Parathyroid adenoma (tissue), 2 donors: Measurements from ENCODE around the gene TYSND1.
"Not testable (repeated sequence)": the region's sequence is repeated elsewhere in the genome, so short reads cannot be mapped to it uniquely, and the experiment has no call there.

Source experiments
- H2AFZ ChIP-seq: fragments of 300-600 bp; sonication (generic); one replicate; pipeline ENCODE4 v1.7.0; 2017; ENCODE audit warnings: antibody characterized with exemption, mild to moderate bottlenecking
- H3K27ac ChIP-seq: fragments of 300-600 bp; sonication (generic); one replicate; pipeline ENCODE4 v1.7.0; 2017
- H3K27me3 ChIP-seq: fragments of 300-600 bp; sonication (generic); one replicate; pipeline ENCODE4 v1.7.0; 2017; ENCODE audit warnings: low read length; ENCODE audit not compliant: control insufficient read depth, insufficient read depth
- H3K36me3 ChIP-seq: fragments of 300-600 bp; sonication (generic); one replicate; pipeline ENCODE4 v1.7.0; 2017; ENCODE audit warnings: low read length; ENCODE audit not compliant: control insufficient read depth, insufficient read depth
- H3K4me1 ChIP-seq: fragments of 300-600 bp; sonication (generic); one replicate; pipeline ENCODE4 v1.7.0; 2017; ENCODE audit warnings: control low read depth
- H3K4me2 ChIP-seq: fragments of 300-600 bp; sonication (generic); one replicate; pipeline ENCODE4 v1.7.0; 2017; ENCODE audit warnings: low read length
- H3K4me3 ChIP-seq: fragments of 300-600 bp; sonication (generic); one replicate; pipeline ENCODE4 v1.7.0; 2017; ENCODE audit warnings: low read depth, low read length
- H3K79me2 ChIP-seq: fragments of 300-600 bp; sonication (generic); one replicate; pipeline ENCODE4 v1.7.0; 2017; ENCODE audit warnings: control low read depth
- H3K9ac ChIP-seq: fragments of 300-600 bp; sonication (generic); one replicate; pipeline ENCODE4 v1.7.0; 2017; ENCODE audit warnings: mild to moderate bottlenecking
- H3K9me3 ChIP-seq: fragments of 300-600 bp; sonication (generic); one replicate; pipeline ENCODE4 v1.7.0; 2017; ENCODE audit warnings: low read length; ENCODE audit not compliant: control insufficient read depth
- CTCF ChIP-seq: fragments of 300-600 bp; sonication (generic); IDR thresholded peaks from one replicate; pipeline ENCODE4 v1.7.0; 2017; ENCODE audit warnings: antibody characterized with exemption, mild to moderate bottlenecking
- donor health status: primary hyperparathyroidism.

Gene TYSND1

GRCh38 chr10:70126700-70127395 is 19.7 kb downstream of the TYSND1 start:
- Histone ChIP-seq H3K9me3 (no peaks in the 10 kb centered on the region), H2AFZ (no peak overlapping the region), H3K4me1 (no peaks in the 10 kb centered on the region), H3K36me3 (no peaks in the 10 kb centered on the region), H3K27ac (no peak overlapping the region), H3K27me3 (no peaks in the 10 kb centered on the region), H3K9ac (no peak overlapping the region), H3K4me2 (no peak overlapping the region), H3K79me2 (no peaks in the 10 kb centered on the region), H3K4me3 (no peak overlapping the region)
- TF ChIP-seq CTCF = no peak

- Histone ChIP-seq H3K4me3 (no peak overlapping the region), H3K9ac (no peak overlapping the region), H3K9me3 (no peaks in the 10 kb centered on the region), H3K4me2 (no peak overlapping the region), H3K79me2 (no peaks in the 10 kb centered on the region), H3K36me3 (no peaks in the 10 kb centered on the region), H3K4me1 (no peaks in the 10 kb centered on the region), H3K27me3 (no peaks in the 10 kb centered on the region), H3K27ac (no peak overlapping the region), H2AFZ (no peak overlapping the region)
- no peak for TF ChIP-seq CTCF
Observed at GRCh38 chr10:70125918-70126552, 20.5 kb downstream of the TYSND1 start.

DNA sequence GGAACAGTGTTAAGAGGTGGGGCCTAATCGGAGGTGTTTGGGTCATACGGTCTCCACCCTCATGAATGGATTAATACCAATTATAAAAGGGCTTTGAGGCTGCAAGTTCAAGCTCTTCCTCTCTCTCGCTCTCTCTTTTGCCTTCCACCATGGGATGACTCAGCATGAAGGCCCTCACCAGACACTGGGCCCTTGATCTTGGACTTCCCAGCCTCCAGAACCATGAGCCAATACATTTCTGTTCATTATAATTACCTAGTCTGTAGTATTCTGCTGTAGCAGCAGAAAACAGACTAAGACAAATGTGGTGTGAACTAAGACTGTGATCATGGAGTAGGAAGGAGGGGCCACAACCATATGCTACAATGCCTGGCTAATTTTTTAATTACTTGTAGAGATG is 21.6 kb downstream of the TYSND1 start:
- Histone ChIP-seq H3K79me2 (no peaks in the 10 kb centered on the region), H3K9me3 (no peaks in the 10 kb centered on the region), H3K27ac (no peak overlapping the region), H3K27me3 (no peaks in the 10 kb centered on the region), H3K9ac (no peak overlapping the region), H3K4me2 (no peak overlapping the region), H2AFZ (no peak overlapping the region), H3K4me3 (no peak overlapping the region), H3K36me3 (no peaks in the 10 kb centered on the region), H3K4me1 (peaks cover 10% of the 10 kb centered on the region)
- TF ChIP-seq CTCF = no peak

DNA sequence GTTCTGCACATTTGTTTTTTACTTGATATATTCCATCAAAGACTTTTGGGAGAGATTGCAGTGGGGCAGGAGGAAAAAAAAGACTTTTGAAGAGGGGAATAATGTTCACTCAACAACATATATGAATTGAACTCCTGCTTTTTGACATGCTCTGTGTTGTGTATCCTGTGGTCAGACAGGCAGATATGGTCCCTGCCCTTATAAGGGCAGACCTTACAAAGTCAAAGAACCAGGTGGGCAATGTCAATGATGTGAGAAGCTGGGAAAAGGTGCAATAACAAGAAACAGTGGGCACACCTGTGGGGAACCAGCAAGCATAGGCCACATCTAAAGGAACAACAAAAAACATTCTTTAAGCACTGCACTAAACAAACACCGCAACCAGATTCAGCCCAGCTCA is 22.1 kb downstream of the TYSND1 start:
- Histone ChIP-seq H3K36me3 (no peaks in the 10 kb centered on the region), H3K79me2 (no peaks in the 10 kb centered on the region), H3K27me3 (no peaks in the 10 kb centered on the region), H3K9ac (no peak overlapping the region), H3K27ac (no peak overlapping the region), H3K4me3 (no peak overlapping the region), H2AFZ (no peak overlapping the region), H3K4me1 (peaks cover 11% of the 10 kb centered on the region), H3K9me3 (no peaks in the 10 kb centered on the region), H3K4me2 (no peak overlapping the region)
- TF ChIP-seq CTCF = no peak

DNA sequence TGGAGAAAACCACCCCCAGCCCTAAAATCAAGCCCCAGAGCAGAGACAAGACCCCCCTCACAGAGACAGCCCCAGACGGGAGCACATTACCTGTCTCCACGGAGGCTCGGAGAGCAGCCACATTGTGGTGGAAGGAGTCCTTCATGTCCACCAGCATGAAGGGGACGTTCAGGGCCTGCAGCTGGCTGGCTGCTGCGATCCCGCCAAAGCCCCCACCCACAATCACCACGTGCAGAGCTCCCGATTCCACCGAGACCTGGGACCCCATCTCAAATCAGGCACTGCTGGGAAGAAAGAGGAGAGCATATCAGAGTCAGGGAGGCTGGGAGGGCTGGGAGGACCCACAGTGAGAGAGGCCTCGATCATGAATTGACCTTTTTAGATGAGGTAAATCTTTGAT is 22.7 kb downstream of the TYSND1 start:
- Histone ChIP-seq H3K27ac (no peak overlapping the region), H3K4me1 (peaks cover 11% of the 10 kb centered on the region), H3K36me3 (no peaks in the 10 kb centered on the region), H3K79me2 (no peaks in the 10 kb centered on the region), H2AFZ (no peak overlapping the region), H3K4me3 (no peak overlapping the region), H3K27me3 (no peaks in the 10 kb centered on the region), H3K9me3 (no peaks in the 10 kb centered on the region), H3K4me2 (no peak overlapping the region), H3K9ac (no peak overlapping the region)
- TF ChIP-seq CTCF = no peak

GRCh38 chr10:70123166-70123565 is 23.3 kb downstream of the TYSND1 start:
- not testable (repeated sequence) for H3K27me3 ChIP-seq, H3K36me3 ChIP-seq

More at GRCh38 chr10:70123166-70123565, 23.3 kb downstream of the TYSND1 start:
- not testable (repeated sequence) for H3K4me2 ChIP-seq, H3K4me3 ChIP-seq, H2AFZ ChIP-seq, H3K27ac ChIP-seq, H3K9me3 ChIP-seq, H3K9ac ChIP-seq, H3K79me2 ChIP-seq
- peaks cover 11% of the 10 kb centered on the region for H3K4me1 ChIP-seq
